ENCODE measurements around the gene LOXL1. TPM values are rescaled to one million over a fixed set of nuclear protein-coding genes. Genes with fewer than 3 reads are reported as not detected.

LOXL1 gene
- polyA plus RNA-seq, 1 donor (not counting 4 experiments of a cell fraction or from before 2014, with no cell fraction given), result 8.8 TPM

DNA sequence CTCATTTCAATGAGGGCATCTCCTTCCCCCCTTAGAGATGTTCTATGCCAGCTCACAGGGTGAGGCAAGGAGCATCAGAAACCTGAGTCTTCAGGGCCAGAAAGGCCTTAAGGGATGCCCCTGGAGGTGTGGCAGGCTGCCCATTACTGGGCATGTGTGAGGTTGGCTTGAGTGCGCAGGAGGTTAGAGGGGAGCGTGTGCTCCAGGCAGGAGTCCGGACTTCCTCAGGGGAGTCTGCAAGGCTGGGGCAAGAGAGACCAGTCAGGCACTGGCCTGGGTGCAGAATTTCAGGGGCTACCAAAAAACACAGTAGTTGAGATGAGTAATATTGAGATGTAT is 1.9 kb downstream of the LOXL1 start:
- Histone ChIP-seq H3K36me3 (ENCODE audit: control insufficient read depth in 2 of 2, extremely low read depth in 1 of 2, insufficient read depth in 2 of 2, low read length in 2 of 2) (no peaks in the 10 kb centered on the region), H3K4me3 (ENCODE audit: control insufficient read depth in 2 of 3, extremely low read depth in 1 of 3, insufficient read depth in 2 of 3, low read depth in 1 of 3, low read length in 3 of 3) (peak overlapping the region; percentile 41 to 61 (median 47)), H3K9ac (ENCODE audit: control insufficient read depth, extremely low read depth, insufficient read depth, low read length) (no peak overlapping the region), H4K20me1 (ENCODE audit: control insufficient read depth, extremely low read depth, insufficient read depth, low read length) (no peaks in the 10 kb centered on the region), H2AFZ (ENCODE audit: control insufficient read depth, low read length) (no peak overlapping the region), H3K79me2 (ENCODE audit: control insufficient read depth, insufficient read depth, low read length) (no peaks in the 10 kb centered on the region), H3K27me3 (ENCODE audit: control insufficient read depth, extremely low read depth, insufficient read depth, low read length) (no peaks in the 10 kb centered on the region), H3K4me2 (ENCODE audit: control insufficient read depth, extremely low read depth, insufficient read depth, low read depth, low read length) (peak overlapping the region; percentile 69), H3K9me1 (ENCODE audit: control insufficient read depth, extremely low read depth, insufficient read depth, low read length) (no peaks in the 10 kb centered on the region), H3K4me1 (ENCODE audit: control insufficient read depth, extremely low read depth, insufficient read depth, low read length) (peaks cover 33% of the 10 kb centered on the region), H3K27ac (ENCODE audit: control insufficient read depth, insufficient read depth, low read length) (no peak overlapping the region), H3K9me3 (ENCODE audit: control insufficient read depth, low read depth, low read length) (no peaks in the 10 kb centered on the region)
- FAIRE-seq (no peak), DNase-seq (ENCODE audit: low read depth, low spot score) (no peak)
- dilution Hi-C loops (cut with MboI; ENCODE audit: extremely low pct_ligation_motif_present, low sequenced_read_pairs), result no loop called here
- TF ChIP-seq EZH2 (IDR thresholded peaks at IDR 0.05; ENCODE audit: low read length) (no peak), CTCF (optimal IDR thresholded peaks at IDR 0.05 in 1 of 3, IDR thresholded peaks at IDR 0.05 in 1 of 3, conservative IDR thresholded peaks at IDR 0.05 in 1 of 3; ENCODE audit: extremely low read depth in 1 of 3, insufficient read depth in 2 of 3, low read length in 3 of 3) (no peak)

GRCh38 chr15:73928971-73929627 is 2.8 kb downstream of the LOXL1 start:
- H4K20me1 ChIP-seq (ENCODE audit: control insufficient read depth, extremely low read depth, insufficient read depth, low read length), result no peaks in the 10 kb centered on the region
- peaks cover 26% of the 10 kb centered on the region for H3K4me1 ChIP-seq (ENCODE audit: control insufficient read depth, extremely low read depth, insufficient read depth, low read length)
- TF ChIP-seq EZH2 (IDR thresholded peaks at IDR 0.05; ENCODE audit: low read length) (no peak), CTCF (optimal IDR thresholded peaks at IDR 0.05 in 1 of 3, IDR thresholded peaks at IDR 0.05 in 1 of 3, conservative IDR thresholded peaks at IDR 0.05 in 1 of 3; ENCODE audit: extremely low read depth in 1 of 3, insufficient read depth in 2 of 3, low read length in 3 of 3) (no peak)
- no peak overlapping the region for H3K27ac ChIP-seq (ENCODE audit: control insufficient read depth, insufficient read depth, low read length)
- no peak overlapping the region for H3K4me3 ChIP-seq (ENCODE audit: control insufficient read depth in 2 of 3, extremely low read depth in 1 of 3, insufficient read depth in 2 of 3, low read depth in 1 of 3, low read length in 3 of 3)
- dilution Hi-C loops (cut with MboI; ENCODE audit: extremely low pct_ligation_motif_present, low sequenced_read_pairs), result no loop called here
- no peaks in the 10 kb centered on the region for H3K36me3 ChIP-seq (ENCODE audit: control insufficient read depth in 2 of 2, extremely low read depth in 1 of 2, insufficient read depth in 2 of 2, low read length in 2 of 2)
- DNase-seq (ENCODE audit: low read depth, low spot score) (no peak), FAIRE-seq (no peak)
- no peaks in the 10 kb centered on the region for H3K79me2 ChIP-seq (ENCODE audit: control insufficient read depth, insufficient read depth, low read length)
- no peak overlapping the region for H2AFZ ChIP-seq (ENCODE audit: control insufficient read depth, low read length)
- H3K27me3 ChIP-seq (ENCODE audit: control insufficient read depth, extremely low read depth, insufficient read depth, low read length), result no peaks in the 10 kb centered on the region
- no peak overlapping the region for H3K9ac ChIP-seq (ENCODE audit: control insufficient read depth, extremely low read depth, insufficient read depth, low read length)
- H3K9me1 ChIP-seq (ENCODE audit: control insufficient read depth, extremely low read depth, insufficient read depth, low read length), result no peaks in the 10 kb centered on the region
- no peaks in the 10 kb centered on the region for H3K9me3 ChIP-seq (ENCODE audit: control insufficient read depth, low read depth, low read length)
- H3K4me2 ChIP-seq (ENCODE audit: control insufficient read depth, extremely low read depth, insufficient read depth, low read depth, low read length), result no peak overlapping the region

All from keratinocyte (primary cell).